Liver (tissue), 9 donors: Measurements from ENCODE around the gene KRT71. TPM values are rescaled to one million over a fixed set of nuclear protein-coding genes. Genes with fewer than 3 reads are reported as not detected.

Experiments
- DNase-seq: peaks from one replicate; pipeline ENCODE4 v3.0.0-alpha.2; 2017; ENCODE audit warnings: low spot score
- H3K27ac ChIP-seq, 2 donors: one replicate each; pipeline ENCODE4 v1.7.0; 2013; ENCODE audit warnings: inconsistent platforms in 2 of 2, low read length in 2 of 2, control low read depth in 1 of 2, low read depth in 1 of 2, mild to moderate bottlenecking in 1 of 2
- H3K27me3 ChIP-seq, 4 donors: one replicate each; pipeline versions ENCODE4 v1.6.1 to v1.7.0; 2013; ENCODE audit warnings: low read length in 3 of 4, inconsistent platforms in 1 of 4, mild to moderate bottlenecking in 1 of 4, moderate library complexity in 1 of 4; ENCODE audit not compliant: control insufficient read depth in 4 of 4, insufficient read depth in 4 of 4
- H3K36me3 ChIP-seq, 4 donors: one replicate each; pipeline versions ENCODE4 v1.6.1 to v1.7.0; 2013; ENCODE audit warnings: low read length in 3 of 4, mild to moderate bottlenecking in 3 of 4, low read depth in 1 of 4, moderate library complexity in 1 of 4; ENCODE audit not compliant: control insufficient read depth in 4 of 4, insufficient read depth in 3 of 4
- H3K4me1 ChIP-seq, 4 donors: one replicate each; pipeline versions ENCODE4 v1.6.1 to v1.7.0; 2013; ENCODE audit warnings: low read length in 3 of 4, mild to moderate bottlenecking in 3 of 4, moderate library complexity in 1 of 4; ENCODE audit not compliant: control insufficient read depth in 4 of 4, insufficient read depth in 4 of 4
- H3K4me3 ChIP-seq, 3 donors: one replicate each; pipeline versions ENCODE4 v1.6.1 to v1.7.0; 2013; ENCODE audit warnings: low read length in 3 of 3, control low read depth in 1 of 3, low read depth in 1 of 3, mild to moderate bottlenecking in 1 of 3
- H3K9ac ChIP-seq, 2 donors: one replicate each; pipeline ENCODE4 v1.7.0; 2013; ENCODE audit warnings: low read length in 2 of 2, mild to moderate bottlenecking in 2 of 2, moderate library complexity in 2 of 2, control low read depth in 1 of 2, low read depth in 1 of 2
- H3K9me3 ChIP-seq, 4 donors: one replicate each; pipeline versions ENCODE4 v1.6.1 to v1.7.0; 2013; ENCODE audit warnings: low read length in 3 of 4; ENCODE audit not compliant: control insufficient read depth in 4 of 4
- EGR1 ChIP-seq, 2 donors: IDR thresholded peaks; 2 replicates each; pipeline ENCODE4 v1.6.1; 2016 to 2018; ENCODE audit warnings: antibody characterized with exemption in 2 of 2, low read depth in 2 of 2
- FOXA1 ChIP-seq: IDR thresholded peaks from 2 replicates; pipeline ENCODE4 v1.6.1; 2016; ENCODE audit warnings: antibody characterized with exemption
- FOXA2 ChIP-seq: IDR thresholded peaks from 2 replicates; pipeline ENCODE4 v1.6.1; 2016; ENCODE audit warnings: antibody characterized with exemption
- GABPA ChIP-seq, 2 donors: IDR thresholded peaks in 1 of 2; conservative IDR thresholded peaks in 1 of 2; 2 replicates each; pipeline ENCODE4 v1.6.1; 2016; ENCODE audit warnings: antibody characterized with exemption in 2 of 2, mild to moderate bottlenecking in 1 of 2, moderate library complexity in 1 of 2
- HNF4A ChIP-seq, 2 donors: conservative IDR thresholded peaks; 2 replicates each; pipeline ENCODE4 v1.6.1; 2016; ENCODE audit warnings: antibody characterized with exemption in 2 of 2, mild to moderate bottlenecking in 2 of 2
- HNF4G ChIP-seq: IDR thresholded peaks from 2 replicates; pipeline ENCODE4 v1.6.1; 2016; ENCODE audit warnings: antibody characterized with exemption
- JUND ChIP-seq, 2 donors: IDR thresholded peaks; 2 replicates each; pipeline ENCODE4 v1.6.1; 2016; ENCODE audit warnings: antibody characterized with exemption in 2 of 2
- NR2F2 ChIP-seq: IDR thresholded peaks from 2 replicates; pipeline ENCODE4 v1.6.1; 2016; ENCODE audit warnings: antibody characterized with exemption
- RAD21 ChIP-seq, 2 donors: IDR thresholded peaks; 2 replicates each; pipeline ENCODE4 v1.6.1; 2016; ENCODE audit warnings: antibody characterized with exemption in 2 of 2, mild to moderate bottlenecking in 2 of 2
- RXRA ChIP-seq, 2 donors: IDR thresholded peaks; 2 replicates each; pipeline ENCODE4 v1.6.1; 2017 to 2018; ENCODE audit warnings: antibody characterized with exemption in 2 of 2, mild to moderate bottlenecking in 1 of 2
- SP1 ChIP-seq: IDR thresholded peaks from 2 replicates; pipeline ENCODE4 v1.6.1; 2018; ENCODE audit warnings: antibody characterized with exemption, mild to moderate bottlenecking
- TAF1 ChIP-seq: conservative IDR thresholded peaks from 2 replicates; pipeline ENCODE4 v1.6.1; 2016; ENCODE audit warnings: antibody characterized with exemption, mild to moderate bottlenecking
- YY1 ChIP-seq: IDR thresholded peaks from 2 replicates; pipeline ENCODE4 v1.6.1; 2016; ENCODE audit warnings: antibody characterized with exemption, mild to moderate bottlenecking
- WGBS: extraction: QIAGEN DNeasy Blood & Tissue Kit; methylation state at CpG from one replicate; pipeline ENCODE4 v1.1.7; 2013; 5-methylcytosine and 5-hydroxymethylcytosine counted together
- polyA plus RNA-seq, 2 donors: library from polyadenylated mRNA; stranded (reverse) in 1 of 2; unstranded in 1 of 2; fragments of 200-250 nt in 1 of 2; fragments of >200 nt in 1 of 2; fragmentation: Nextera tagmentation in 1 of 2; extraction: Ambion mirVana in 1 of 2; gene quantifications; one replicate each; pipeline versions ENCODE4 v1.2.1 to v1.2.3, GENCODE V29; 2013 to 2015
- total RNA-seq, 2 donors: library from RNA; depleted of rRNA; stranded (reverse); fragments of >200 nt; gene quantifications; one replicate each; pipeline ENCODE4 v1.2.3, GENCODE V29; 2014
- TF ChIP-seq, protein P1 (sequence below): IDR thresholded peaks from 2 replicates; pipeline ENCODE4 v1.6.1; 2016; ENCODE audit warnings: antibody characterized with exemption
- TF ChIP-seq, protein P2 (sequence below): fragments of 150-350 bp; IDR thresholded peaks from 2 replicates; pipeline ENCODE4 v1.5.1; 2017; ENCODE audit warnings: improper control_type of control experiment, low read depth, low read length; ENCODE audit not compliant: missing input control
- TF ChIP-seq, protein P3 (sequence below): IDR thresholded peaks from 2 replicates; pipeline ENCODE4 v1.6.1; 2016; ENCODE audit warnings: antibody characterized with exemption
- TF ChIP-seq, protein P4 (sequence below): IDR thresholded peaks from 2 replicates; pipeline ENCODE4 v1.6.1; 2016; ENCODE audit warnings: antibody characterized with exemption, mild to moderate bottlenecking
- TF ChIP-seq, protein P5 (sequence below): IDR thresholded peaks from 2 replicates; pipeline ENCODE4 v1.6.1; 2016; ENCODE audit warnings: antibody characterized with exemption
- donor health status: healthy.
- donor health status: healthy.
- donor health status: healthy.
- donor health status: healthy.
- donor health status: healthy.

Gene KRT71
- total and polyA plus RNA-seq, 4 donors = not detected

DNA sequence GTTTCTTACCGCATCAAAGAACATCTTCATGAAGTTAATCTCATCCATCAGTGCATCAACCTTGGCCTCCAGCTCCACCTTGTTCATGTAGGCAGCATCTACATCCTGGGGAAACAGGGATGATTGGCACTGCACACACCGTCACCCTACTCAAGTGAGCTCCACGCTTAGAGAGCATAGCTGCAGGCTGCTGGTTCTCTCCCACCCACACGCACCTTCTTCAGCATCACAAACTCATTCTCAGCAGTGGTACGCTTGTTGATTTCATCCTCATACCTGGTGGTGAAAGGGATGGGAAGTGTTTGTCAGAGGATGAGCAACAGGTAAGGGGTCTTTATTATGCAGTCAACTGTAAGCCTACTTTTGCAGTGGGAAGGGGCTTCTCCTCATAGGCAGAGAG, 35.1 kb downstream of the KRT71 start:
- H3K27ac ChIP-seq = no peak overlapping the region
- H3K27me3 ChIP-seq = no peaks in the 10 kb centered on the region
- no peaks in the 10 kb centered on the region for H3K36me3 ChIP-seq
- H3K9ac ChIP-seq = no peak overlapping the region
- DNase-seq = peak; percentile 10
- H3K4me1 ChIP-seq = no peaks in the 10 kb centered on the region
- no peak overlapping the region for H3K4me3 ChIP-seq
- no peak for TF ChIP-seq HNF4G
- TF ChIP-seq, protein P1, sequence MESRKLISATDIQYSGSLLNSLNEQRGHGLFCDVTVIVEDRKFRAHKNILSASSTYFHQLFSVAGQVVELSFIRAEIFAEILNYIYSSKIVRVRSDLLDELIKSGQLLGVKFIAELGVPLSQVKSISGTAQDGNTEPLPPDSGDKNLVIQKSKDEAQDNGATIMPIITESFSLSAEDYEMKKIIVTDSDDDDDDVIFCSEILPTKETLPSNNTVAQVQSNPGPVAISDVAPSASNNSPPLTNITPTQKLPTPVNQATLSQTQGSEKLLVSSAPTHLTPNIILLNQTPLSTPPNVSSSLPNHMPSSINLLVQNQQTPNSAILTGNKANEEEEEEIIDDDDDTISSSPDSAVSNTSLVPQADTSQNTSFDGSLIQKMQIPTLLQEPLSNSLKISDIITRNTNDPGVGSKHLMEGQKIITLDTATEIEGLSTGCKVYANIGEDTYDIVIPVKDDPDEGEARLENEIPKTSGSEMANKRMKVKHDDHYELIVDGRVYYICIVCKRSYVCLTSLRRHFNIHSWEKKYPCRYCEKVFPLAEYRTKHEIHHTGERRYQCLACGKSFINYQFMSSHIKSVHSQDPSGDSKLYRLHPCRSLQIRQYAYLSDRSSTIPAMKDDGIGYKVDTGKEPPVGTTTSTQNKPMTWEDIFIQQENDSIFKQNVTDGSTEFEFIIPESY = no peak
- TF ChIP-seq, protein P2, sequence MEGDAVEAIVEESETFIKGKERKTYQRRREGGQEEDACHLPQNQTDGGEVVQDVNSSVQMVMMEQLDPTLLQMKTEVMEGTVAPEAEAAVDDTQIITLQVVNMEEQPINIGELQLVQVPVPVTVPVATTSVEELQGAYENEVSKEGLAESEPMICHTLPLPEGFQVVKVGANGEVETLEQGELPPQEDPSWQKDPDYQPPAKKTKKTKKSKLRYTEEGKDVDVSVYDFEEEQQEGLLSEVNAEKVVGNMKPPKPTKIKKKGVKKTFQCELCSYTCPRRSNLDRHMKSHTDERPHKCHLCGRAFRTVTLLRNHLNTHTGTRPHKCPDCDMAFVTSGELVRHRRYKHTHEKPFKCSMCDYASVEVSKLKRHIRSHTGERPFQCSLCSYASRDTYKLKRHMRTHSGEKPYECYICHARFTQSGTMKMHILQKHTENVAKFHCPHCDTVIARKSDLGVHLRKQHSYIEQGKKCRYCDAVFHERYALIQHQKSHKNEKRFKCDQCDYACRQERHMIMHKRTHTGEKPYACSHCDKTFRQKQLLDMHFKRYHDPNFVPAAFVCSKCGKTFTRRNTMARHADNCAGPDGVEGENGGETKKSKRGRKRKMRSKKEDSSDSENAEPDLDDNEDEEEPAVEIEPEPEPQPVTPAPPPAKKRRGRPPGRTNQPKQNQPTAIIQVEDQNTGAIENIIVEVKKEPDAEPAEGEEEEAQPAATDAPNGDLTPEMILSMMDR = no peak
- no peak for TF ChIP-seq EGR1 (IDR thresholded peaks at IDR 0.05; ENCODE audit: low read depth in 2 of 2)
- TF ChIP-seq, protein P3, sequence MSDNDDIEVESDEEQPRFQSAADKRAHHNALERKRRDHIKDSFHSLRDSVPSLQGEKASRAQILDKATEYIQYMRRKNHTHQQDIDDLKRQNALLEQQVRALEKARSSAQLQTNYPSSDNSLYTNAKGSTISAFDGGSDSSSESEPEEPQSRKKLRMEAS = no peak
- TF ChIP-seq NR2F2 = no peak
- TF ChIP-seq FOXA2 = no peak
- TF ChIP-seq RAD21 (IDR thresholded peaks at IDR 0.05) = no peak
- 98% methylated on average over 5 of the region's 5 CpGs for WGBS
- no peaks in the 10 kb centered on the region for H3K9me3 ChIP-seq

DNA sequence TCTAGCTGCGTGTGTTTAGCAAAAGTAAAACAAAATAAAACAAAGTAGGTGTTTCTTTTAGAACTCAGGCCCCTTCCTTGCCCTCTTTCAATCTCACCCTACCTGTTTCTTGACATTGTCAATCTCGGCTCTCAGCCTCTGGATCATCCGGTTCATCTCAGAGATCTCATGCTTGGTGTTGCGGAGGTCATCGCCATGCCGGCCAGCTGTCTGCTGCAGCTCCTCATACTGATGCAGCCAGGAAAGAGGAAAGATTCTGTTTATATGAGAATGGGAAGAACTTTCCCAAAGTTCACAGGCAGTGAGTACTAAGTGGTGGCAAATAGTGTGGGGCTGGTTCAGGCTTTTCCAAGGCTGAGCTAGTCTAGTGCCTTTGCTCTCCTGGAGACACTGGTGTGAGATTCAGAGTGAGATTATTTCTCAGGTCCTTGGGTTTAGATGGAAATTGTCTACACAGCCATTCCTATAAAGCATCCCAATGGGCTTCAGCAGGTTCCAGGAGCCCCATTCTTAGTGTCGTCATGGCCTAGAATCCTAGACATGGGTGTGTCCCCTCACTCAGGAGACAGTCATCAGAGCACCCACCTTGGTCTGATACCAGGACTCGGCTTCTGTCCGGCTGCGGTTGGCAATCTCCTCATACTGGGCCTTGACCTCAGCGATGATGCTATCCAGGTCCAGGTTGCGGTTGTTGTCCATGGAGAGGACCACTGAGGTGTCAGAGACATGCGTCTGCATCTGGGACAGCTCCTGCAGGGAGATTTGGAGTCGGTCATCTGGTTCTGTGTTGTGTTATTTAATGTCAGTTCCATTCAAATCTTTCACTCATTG, 35.7 kb downstream of the KRT71 start:
- Histone ChIP-seq H3K9ac (no peak overlapping the region), H3K36me3 (no peaks in the 10 kb centered on the region), H3K4me3 (no peak overlapping the region), H3K9me3 (no peaks in the 10 kb centered on the region), H3K27me3 (no peaks in the 10 kb centered on the region), H3K4me1 (no peaks in the 10 kb centered on the region), H3K27ac (no peak overlapping the region)
- TF ChIP-seq GABPA (IDR thresholded peaks at IDR 0.05 in 1 of 2, conservative IDR thresholded peaks at IDR 0.05 in 1 of 2) (no peak), FOXA1 (no peak), EGR1 (IDR thresholded peaks at IDR 0.05; ENCODE audit: low read depth in 2 of 2) (no peak), TAF1 (no peak), SP1 (no peak), NR2F2 (no peak), RAD21 (IDR thresholded peaks at IDR 0.05) (no peak), RXRA (IDR thresholded peaks at IDR 0.05) (no peak), FOXA2 (no peak), JUND (IDR thresholded peaks at IDR 0.05) (no peak), YY1 (no peak), HNF4A (conservative IDR thresholded peaks at IDR 0.05) (no peak)
- TF ChIP-seq, protein P3 = no peak
- TF ChIP-seq, protein P2 = no peak
- TF ChIP-seq, protein P4, sequence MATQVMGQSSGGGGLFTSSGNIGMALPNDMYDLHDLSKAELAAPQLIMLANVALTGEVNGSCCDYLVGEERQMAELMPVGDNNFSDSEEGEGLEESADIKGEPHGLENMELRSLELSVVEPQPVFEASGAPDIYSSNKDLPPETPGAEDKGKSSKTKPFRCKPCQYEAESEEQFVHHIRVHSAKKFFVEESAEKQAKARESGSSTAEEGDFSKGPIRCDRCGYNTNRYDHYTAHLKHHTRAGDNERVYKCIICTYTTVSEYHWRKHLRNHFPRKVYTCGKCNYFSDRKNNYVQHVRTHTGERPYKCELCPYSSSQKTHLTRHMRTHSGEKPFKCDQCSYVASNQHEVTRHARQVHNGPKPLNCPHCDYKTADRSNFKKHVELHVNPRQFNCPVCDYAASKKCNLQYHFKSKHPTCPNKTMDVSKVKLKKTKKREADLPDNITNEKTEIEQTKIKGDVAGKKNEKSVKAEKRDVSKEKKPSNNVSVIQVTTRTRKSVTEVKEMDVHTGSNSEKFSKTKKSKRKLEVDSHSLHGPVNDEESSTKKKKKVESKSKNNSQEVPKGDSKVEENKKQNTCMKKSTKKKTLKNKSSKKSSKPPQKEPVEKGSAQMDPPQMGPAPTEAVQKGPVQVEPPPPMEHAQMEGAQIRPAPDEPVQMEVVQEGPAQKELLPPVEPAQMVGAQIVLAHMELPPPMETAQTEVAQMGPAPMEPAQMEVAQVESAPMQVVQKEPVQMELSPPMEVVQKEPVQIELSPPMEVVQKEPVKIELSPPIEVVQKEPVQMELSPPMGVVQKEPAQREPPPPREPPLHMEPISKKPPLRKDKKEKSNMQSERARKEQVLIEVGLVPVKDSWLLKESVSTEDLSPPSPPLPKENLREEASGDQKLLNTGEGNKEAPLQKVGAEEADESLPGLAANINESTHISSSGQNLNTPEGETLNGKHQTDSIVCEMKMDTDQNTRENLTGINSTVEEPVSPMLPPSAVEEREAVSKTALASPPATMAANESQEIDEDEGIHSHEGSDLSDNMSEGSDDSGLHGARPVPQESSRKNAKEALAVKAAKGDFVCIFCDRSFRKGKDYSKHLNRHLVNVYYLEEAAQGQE = no peak
- TF ChIP-seq, protein P5, sequence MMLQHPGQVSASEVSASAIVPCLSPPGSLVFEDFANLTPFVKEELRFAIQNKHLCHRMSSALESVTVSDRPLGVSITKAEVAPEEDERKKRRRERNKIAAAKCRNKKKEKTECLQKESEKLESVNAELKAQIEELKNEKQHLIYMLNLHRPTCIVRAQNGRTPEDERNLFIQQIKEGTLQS = no peak
- TF ChIP-seq, protein P1 = no peak
- DNase-seq = peak; percentile 10
- 93% methylated on average over 14 of the region's 14 CpGs for WGBS
